Vagina (tissue), 2 donors: ENCODE results near the gene IL20.

Experiments used
- CTCF ChIP-seq, 3 experiments: fragments of 450-650 bp in 2 of 3; fragments of 200-600 bp in 1 of 3; sonication (generic) in 1 of 3; IDR thresholded peaks; one replicate each; pipeline ENCODE4 v1.5.1; 2017 to 2019; ENCODE audit warnings: antibody characterized with exemption in 3 of 3, mild to moderate bottlenecking in 2 of 3, moderate library complexity in 2 of 3
- POLR2A ChIP-seq, 2 donors: fragments of 450-650 bp; IDR thresholded peaks; one replicate each; pipeline ENCODE4 v1.6.1; 2017; ENCODE audit warnings: antibody characterized with exemption in 2 of 2, mild to moderate bottlenecking in 2 of 2, moderate library complexity in 2 of 2
- POLR2AphosphoS5 ChIP-seq, 2 donors: sonication (generic); formaldehyde crosslinking; IDR thresholded peaks; one replicate each; pipeline ENCODE4 v1.9.0; 2017; ENCODE audit warnings: antibody characterized with exemption in 2 of 2, mild to moderate bottlenecking in 2 of 2, low read depth in 1 of 2; ENCODE audit not compliant: insufficient read depth in 1 of 2

GRCh38 chr1:206898089-206898914, 32.9 kb downstream of the IL20 start:
- TF ChIP-seq CTCF (IDR thresholded peaks at IDR 0.05) (no peak), POLR2A (IDR thresholded peaks at IDR 0.05) (no peak), POLR2AphosphoS5 (IDR thresholded peaks at IDR 0.05; ENCODE audit: insufficient read depth in 1 of 2, low read depth in 1 of 2) (no peak)
